RWPE2 (cell line): Measurements from ENCODE around the gene VAT1.
"Not testable (repeated sequence)": the region's sequence is repeated elsewhere in the genome, so short reads cannot be mapped to it uniquely, and the experiment has no call there.

Source experiments
- ATAC-seq: fragments of 200-7000 bp; cut with Tn5 transposase; 3 replicates; pipeline ENCODE4 v1.9.1; 2021; ENCODE audit warnings: low read depth
- DNase-seq: peaks from one replicate; pipeline ENCODE4 v3.0.0-alpha.2; 2020; ENCODE audit warnings: low spot score
- H3K27ac ChIP-seq: fragments of 450-650 bp; 2 replicates; pipeline ENCODE4 v1.5.1; 2017; ENCODE audit warnings: mild to moderate bottlenecking; ENCODE audit not compliant: poor library complexity, severe bottlenecking
- H3K27me3 ChIP-seq: fragments of 250-450 bp; sonication (Bioruptor Pico); 2 replicates; pipeline ENCODE4 v1.5.1; 2021; ENCODE audit warnings: mild to moderate bottlenecking, moderate library complexity; ENCODE audit not compliant: insufficient read depth, poor library complexity, severe bottlenecking
- H3K36me3 ChIP-seq: fragments of 250-450 bp; sonication (Bioruptor Pico); 2 replicates; pipeline ENCODE4 v1.5.1; 2020; ENCODE audit warnings: low read depth, mild to moderate bottlenecking, moderate library complexity
- H3K4me1 ChIP-seq: fragments of 250-450 bp; sonication (Bioruptor Pico); 2 replicates; pipeline ENCODE4 v1.5.1; 2021; ENCODE audit warnings: mild to moderate bottlenecking, moderate library complexity; ENCODE audit not compliant: insufficient read depth, poor library complexity, severe bottlenecking
- H3K4me3 ChIP-seq: fragments of 250-450 bp; sonication (Bioruptor Pico); 2 replicates; pipeline ENCODE4 v1.5.1; 2021; ENCODE audit warnings: mild to moderate bottlenecking, moderate library complexity; ENCODE audit not compliant: severe bottlenecking
- H3K9me3 ChIP-seq: fragments of 250-450 bp; sonication (Bioruptor Pico); 2 replicates; pipeline ENCODE4 v1.5.1; 2021; ENCODE audit warnings: mild to moderate bottlenecking, moderate library complexity; ENCODE audit not compliant: severe bottlenecking
- TF ChIP-seq, protein P1 (sequence below): fragments of 450-650 bp; IDR thresholded peaks from one replicate; pipeline ENCODE4 v1.5.1; 2017; ENCODE audit warnings: mild to moderate bottlenecking, moderate library complexity; ENCODE audit not compliant: poor library complexity, severe bottlenecking

VAT1 gene

DNA sequence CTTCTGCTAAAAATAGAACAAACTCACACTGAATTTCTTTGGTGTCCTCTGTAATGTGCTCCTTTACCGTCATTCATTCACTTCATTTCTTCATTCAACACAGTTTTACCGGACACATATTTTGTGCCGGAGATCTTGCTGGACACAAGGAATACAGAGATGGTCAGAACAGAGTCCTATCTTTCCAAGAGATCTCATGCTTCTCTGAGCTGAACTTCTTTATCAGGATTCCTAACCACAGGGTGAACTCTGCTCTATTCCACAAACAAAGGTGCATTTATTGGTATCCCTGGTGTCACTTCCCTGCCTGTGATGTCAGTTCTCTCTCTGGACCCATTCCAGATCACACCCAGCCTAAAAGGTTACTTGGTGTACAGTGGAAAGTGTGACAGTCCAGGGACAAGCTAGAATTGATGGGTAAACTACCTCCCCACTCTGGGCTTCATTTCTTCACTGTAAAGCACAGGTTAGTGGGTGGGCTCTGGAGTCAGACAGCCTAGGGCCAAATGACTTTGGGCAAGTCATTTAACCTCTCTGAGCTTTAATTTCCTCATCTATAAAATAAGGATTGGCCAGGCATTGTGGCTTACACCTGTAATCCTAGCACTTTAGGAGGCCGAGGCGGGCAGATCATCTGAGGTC lies 11.4 kb downstream of the VAT1 start:
- TF ChIP-seq, protein P1, sequence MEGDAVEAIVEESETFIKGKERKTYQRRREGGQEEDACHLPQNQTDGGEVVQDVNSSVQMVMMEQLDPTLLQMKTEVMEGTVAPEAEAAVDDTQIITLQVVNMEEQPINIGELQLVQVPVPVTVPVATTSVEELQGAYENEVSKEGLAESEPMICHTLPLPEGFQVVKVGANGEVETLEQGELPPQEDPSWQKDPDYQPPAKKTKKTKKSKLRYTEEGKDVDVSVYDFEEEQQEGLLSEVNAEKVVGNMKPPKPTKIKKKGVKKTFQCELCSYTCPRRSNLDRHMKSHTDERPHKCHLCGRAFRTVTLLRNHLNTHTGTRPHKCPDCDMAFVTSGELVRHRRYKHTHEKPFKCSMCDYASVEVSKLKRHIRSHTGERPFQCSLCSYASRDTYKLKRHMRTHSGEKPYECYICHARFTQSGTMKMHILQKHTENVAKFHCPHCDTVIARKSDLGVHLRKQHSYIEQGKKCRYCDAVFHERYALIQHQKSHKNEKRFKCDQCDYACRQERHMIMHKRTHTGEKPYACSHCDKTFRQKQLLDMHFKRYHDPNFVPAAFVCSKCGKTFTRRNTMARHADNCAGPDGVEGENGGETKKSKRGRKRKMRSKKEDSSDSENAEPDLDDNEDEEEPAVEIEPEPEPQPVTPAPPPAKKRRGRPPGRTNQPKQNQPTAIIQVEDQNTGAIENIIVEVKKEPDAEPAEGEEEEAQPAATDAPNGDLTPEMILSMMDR, result no peak
- no peak for ATAC-seq
- no peaks in the 10 kb centered on the region for H3K9me3 ChIP-seq
- H3K27ac ChIP-seq, result no peak overlapping the region
- H3K27me3 ChIP-seq, result no peaks in the 10 kb centered on the region
- H3K4me1 ChIP-seq, result no peaks in the 10 kb centered on the region
- H3K4me3 ChIP-seq, result no peak overlapping the region
- DNase-seq, result no peak
- no peaks in the 10 kb centered on the region for H3K36me3 ChIP-seq

DNA sequence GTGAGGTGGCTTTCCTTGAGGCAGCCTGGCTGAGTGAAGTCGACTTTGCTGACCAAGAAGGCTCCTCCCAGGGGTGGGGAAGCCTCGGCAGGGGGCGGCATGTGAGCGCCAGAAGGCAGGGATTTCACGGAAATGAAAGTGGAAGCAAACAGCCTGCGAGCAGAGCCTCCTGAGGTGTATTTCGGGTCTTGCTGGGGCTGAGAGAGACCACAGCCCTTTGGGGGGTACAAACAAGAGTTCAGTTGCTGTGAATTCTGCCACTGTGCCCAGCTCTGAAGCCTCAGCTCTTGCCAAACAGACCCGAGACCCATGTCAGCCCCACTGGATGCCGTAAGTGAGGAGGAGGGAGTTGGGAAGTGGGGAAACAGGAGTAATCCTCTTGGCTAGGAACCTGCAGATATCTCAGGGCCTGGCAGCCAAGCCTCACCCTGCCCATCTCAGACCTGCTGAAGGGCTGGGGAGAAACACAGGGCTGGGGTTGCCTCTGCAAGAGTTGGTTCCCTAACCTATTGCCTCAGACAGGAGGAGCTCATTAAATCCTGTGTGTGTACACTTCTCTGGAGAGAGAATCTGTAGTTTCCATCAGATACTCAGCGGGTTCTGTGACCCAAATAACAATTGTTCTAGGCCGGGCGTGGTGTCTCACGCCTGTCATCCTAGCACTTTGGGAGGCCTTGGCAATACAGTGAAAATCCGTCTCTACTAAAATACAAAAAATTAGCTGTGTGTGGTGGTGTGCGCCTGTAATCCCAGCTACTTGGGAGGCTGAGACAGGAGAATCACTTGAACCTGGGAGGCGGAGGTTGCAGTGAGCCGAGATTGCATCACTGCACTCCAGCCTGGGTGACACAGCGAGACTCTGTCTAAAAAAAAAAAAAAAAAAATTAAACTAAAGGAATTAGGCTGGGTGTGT lies 15.3 kb downstream of the VAT1 start, which contains the start of gene IFI35:
Gene IFI35 (plus strand): TSS at position 146 of the 913 bp plus-strand sequence. CDS start 164 bp downstream, at position 310.
- TF ChIP-seq, protein P1, result peak; percentile 60
- peak within 1 kb of the TSS; percentile 85 for H3K27ac ChIP-seq

DNA sequence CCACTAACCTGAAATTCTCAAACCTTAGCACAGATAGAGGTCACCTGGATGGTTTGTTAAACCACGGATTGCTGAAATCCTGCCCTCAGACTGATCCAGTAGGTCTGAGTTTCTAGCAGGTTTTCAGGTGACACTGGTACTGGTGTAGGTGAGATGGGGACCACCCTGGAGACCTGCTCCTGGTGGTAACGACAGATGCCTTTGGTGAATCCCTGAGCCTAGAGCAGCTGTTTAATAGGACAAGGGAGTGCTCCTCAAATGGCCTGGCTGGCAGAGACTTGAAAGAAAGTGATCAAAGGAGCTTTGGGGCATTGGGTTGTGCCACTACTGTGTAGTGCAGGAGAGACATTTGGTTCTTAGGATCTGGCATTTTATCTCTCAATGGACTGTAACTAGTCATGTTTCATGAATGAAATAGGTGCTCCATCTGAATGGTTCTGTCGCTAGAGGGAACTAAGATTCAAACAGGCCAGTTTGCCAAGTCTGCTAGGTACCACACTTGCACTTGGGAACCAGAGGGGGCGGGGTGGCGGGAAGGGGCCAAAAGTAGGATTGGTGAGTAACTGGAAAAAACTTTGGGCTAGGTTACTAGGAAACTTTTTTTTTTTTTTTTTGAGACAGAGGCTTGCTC lies 18.5 kb downstream of the VAT1 start:
- H3K27ac ChIP-seq, result peak overlapping the region; percentile 85
- no peak overlapping the region for H3K4me3 ChIP-seq
- TF ChIP-seq, protein P1, result peak; percentile 38
- no peak for DNase-seq
- H3K4me1 ChIP-seq, result peaks cover 31% of the 10 kb centered on the region
- H3K9me3 ChIP-seq, result no peaks in the 10 kb centered on the region
- H3K27me3 ChIP-seq, result no peaks in the 10 kb centered on the region
- ATAC-seq, result peak; percentile 59
- H3K36me3 ChIP-seq, result peaks cover 57% of the 10 kb centered on the region

More for the DNA sequence above, 15.3 kb downstream of the VAT1 start, which contains the start of gene IFI35:
- DNase-seq, result no peak
- peak within 1 kb of the TSS; percentile 71 for H3K4me3 ChIP-seq
- peaks cover 24% of the 10 kb centered on the region for H3K36me3 ChIP-seq
- peaks cover 6% of the 10 kb centered on the region for H3K4me1 ChIP-seq
- H3K27me3 ChIP-seq, result no peaks in the 10 kb centered on the region
- ATAC-seq, result peak; percentile 78
- no peaks in the 10 kb centered on the region for H3K9me3 ChIP-seq

DNA sequence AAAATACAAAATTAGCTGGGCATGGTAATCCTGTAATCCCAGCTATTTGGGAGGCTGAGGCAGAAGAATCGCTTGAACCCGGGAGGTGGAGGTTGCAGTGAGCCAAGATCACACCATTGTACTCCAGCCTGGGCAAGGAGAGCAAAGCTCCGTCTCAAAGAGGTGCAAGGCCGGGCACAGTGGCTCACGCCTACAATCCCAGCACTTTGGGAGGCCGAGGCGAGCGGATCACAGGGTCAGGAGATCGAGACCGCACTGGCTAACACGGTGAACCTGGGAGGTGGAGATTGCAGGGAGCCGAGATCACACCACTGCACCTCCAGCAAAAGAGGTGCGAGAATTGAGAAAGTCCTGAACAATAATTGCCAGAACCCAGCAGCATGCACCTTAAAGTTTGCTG lies 21.3 kb downstream of the VAT1 start:
- not testable (repeated sequence) for H3K4me3 ChIP-seq, DNase-seq, H3K9me3 ChIP-seq, ATAC-seq, H3K27me3 ChIP-seq
- Histone ChIP-seq H3K36me3 (peaks cover 59% of the 10 kb centered on the region), H3K27ac (peak overlapping the region; percentile 85), H3K4me1 (peaks cover 36% of the 10 kb centered on the region)

DNA sequence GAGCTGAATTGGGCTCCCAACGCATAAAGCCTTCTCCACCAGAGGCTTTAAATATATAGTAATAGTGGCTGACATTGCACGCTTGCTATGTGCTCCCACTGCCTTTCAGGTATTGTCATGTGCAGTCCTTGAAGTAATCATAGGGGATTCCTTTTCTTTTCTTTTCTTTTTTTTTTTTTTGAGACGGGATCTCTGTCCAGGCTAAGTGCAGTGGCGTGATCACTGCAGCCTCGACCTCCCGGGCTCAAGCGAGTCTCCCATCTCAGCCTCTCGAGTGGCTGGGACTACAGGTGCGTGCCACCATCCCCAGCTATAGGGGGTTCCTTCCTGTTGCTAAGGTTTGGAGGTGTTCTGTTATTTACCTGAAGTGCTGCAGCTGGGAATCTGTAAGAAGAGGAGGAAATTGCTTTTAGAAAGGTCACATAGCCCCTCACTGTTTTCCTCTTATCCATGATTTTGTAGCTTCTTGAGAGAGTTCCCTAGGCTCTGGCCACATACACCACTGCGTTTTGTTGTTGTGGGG lies 23.1 kb downstream of the VAT1 start:
- peaks cover 53% of the 10 kb centered on the region for H3K36me3 ChIP-seq
- peaks cover 36% of the 10 kb centered on the region for H3K4me1 ChIP-seq
- no peaks in the 10 kb centered on the region for H3K9me3 ChIP-seq
- no peaks in the 10 kb centered on the region for H3K27me3 ChIP-seq
- peak overlapping the region; percentile 74 for H3K4me3 ChIP-seq
- TF ChIP-seq, protein P1, result no peak
- DNase-seq (no peak), ATAC-seq (no peak)
- H3K27ac ChIP-seq, result peak overlapping the region; percentile 85
